K562 (cell line): Measurements from ENCODE around the gene SLC12A1.

Experiments used
- ADNP ChIP-seq: fragments of 200-800 bp; sonication (Bioruptor generic); IDR thresholded peaks from 2 replicates; pipeline ENCODE4 v1.6.1; 2016; ENCODE audit warnings: missing genetic modification characterization, missing compliant biosample characterization
- EGR1 ChIP-seq: fragments of 450-650 bp; conservative IDR thresholded peaks from 2 replicates; pipeline ENCODE4 v1.6.1; 2017; ENCODE audit warnings: mild to moderate bottlenecking
- EP300 ChIP-seq: IDR thresholded peaks from 2 replicates; pipeline ENCODE4 v1.6.1; 2012; ENCODE audit warnings: low read length, improper control_type of control experiment
- EWSR1 ChIP-seq: fragments of 450-650 bp; IDR thresholded peaks from 2 replicates; pipeline ENCODE4 v1.6.1; 2018; ENCODE audit warnings: borderline replicate concordance, mild to moderate bottlenecking, low read depth, moderate library complexity; ENCODE audit not compliant: partially characterized antibody
- FOXA3 ChIP-seq, 2 experiments: fragments of 450-650 bp in 1 of 2; sonication (generic) in 1 of 2; formaldehyde crosslinking; IDR thresholded peaks in 1 of 2; conservative IDR thresholded peaks in 1 of 2; 2 replicates each; pipeline versions ENCODE4 v1.4.0 to v1.8.0; 2020 to 2022; ENCODE audit warnings: mild to moderate bottlenecking in 2 of 2, missing genetic modification reagents in 1 of 2
- NCOA2 ChIP-seq, 2 experiments: fragments of 450-650 bp; IDR thresholded peaks; 2 replicates each; pipeline ENCODE4 v1.6.1; 2018; ENCODE audit warnings: mild to moderate bottlenecking in 2 of 2, moderate library complexity in 1 of 2; ENCODE audit not compliant: partially characterized antibody in 2 of 2
- NFIC ChIP-seq: fragments of 450-650 bp; IDR thresholded peaks from 2 replicates; pipeline ENCODE4 v1.6.1; 2017; ENCODE audit warnings: mild to moderate bottlenecking, inconsistent platforms
- POLR2AphosphoS5 ChIP-seq: IDR thresholded peaks from 2 replicates; pipeline ENCODE4 v1.6.1; 2011; ENCODE audit warnings: mild to moderate bottlenecking, low read depth, low read length, moderate library complexity; ENCODE audit not compliant: control insufficient read depth, insufficient read depth
- RBM25 ChIP-seq: fragments of 200-400 bp; formaldehyde crosslinking; IDR thresholded peaks from 2 replicates; pipeline ENCODE4 v1.6.1; 2018; ENCODE audit warnings: low read length, low read depth, moderate library complexity; ENCODE audit not compliant: severe bottlenecking
- TAF15 ChIP-seq: fragments of 200-400 bp; formaldehyde crosslinking; IDR thresholded peaks from 2 replicates; pipeline ENCODE4 v1.6.1; 2017; ENCODE audit warnings: mild to moderate bottlenecking, low read depth, low read length, moderate library complexity
- ZEB2 ChIP-seq: fragments of 450-650 bp; IDR thresholded peaks from 2 replicates; pipeline ENCODE4 v1.6.1; 2016
- TF ChIP-seq, protein P1 (sequence below), 3 experiments: IDR thresholded peaks in 2 of 3; conservative IDR thresholded peaks in 1 of 3; 2 replicates each; pipeline ENCODE4 v1.5.1; 2011 to 2012; ENCODE audit warnings: low read length in 3 of 3, mild to moderate bottlenecking in 3 of 3, control low read depth in 2 of 3, improper control_type of control experiment in 1 of 3, inconsistent platforms in 1 of 3, low read depth in 1 of 3, mixed read lengths in 1 of 3, moderate library complexity in 1 of 3; ENCODE audit not compliant: insufficient read depth in 2 of 3

DNA sequence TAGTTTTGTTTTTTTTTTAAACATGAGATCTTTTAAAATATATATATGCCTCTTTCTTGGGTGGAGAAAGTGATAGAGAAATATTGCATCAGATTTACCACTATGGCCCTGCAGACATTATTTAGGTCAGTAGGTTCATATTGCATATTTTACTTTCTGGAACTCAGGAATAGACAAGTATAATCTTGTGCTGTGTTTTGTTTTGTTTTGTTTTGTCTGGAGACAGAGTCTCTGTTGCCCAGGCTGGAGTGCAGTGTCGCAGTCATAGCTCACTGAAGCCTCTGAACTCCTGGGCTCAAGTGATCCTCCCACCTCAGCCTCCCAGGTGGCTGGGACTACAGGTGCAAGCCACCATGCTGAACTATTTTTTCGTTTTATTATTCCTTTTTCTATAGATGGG is 103.6 kb downstream of the SLC12A1 start:
- TF ChIP-seq NCOA2 (IDR thresholded peaks at IDR 0.05; ENCODE audit: partially characterized antibody in 2 of 2) (no peak), FOXA3 (CRISPR knock-in tag; conservative IDR thresholded peaks at IDR 0.05 in 1 of 2, IDR thresholded peaks at IDR 0.05 in 1 of 2) (no peak), NFIC (no peak), ADNP (tag) (no peak), RBM25 (no peak), EWSR1 (no peak), POLR2AphosphoS5 (no peak), ZEB2 (no peak), TAF15 (no peak), EGR1 (no peak), EP300 (no peak)
- TF ChIP-seq, protein P1, sequence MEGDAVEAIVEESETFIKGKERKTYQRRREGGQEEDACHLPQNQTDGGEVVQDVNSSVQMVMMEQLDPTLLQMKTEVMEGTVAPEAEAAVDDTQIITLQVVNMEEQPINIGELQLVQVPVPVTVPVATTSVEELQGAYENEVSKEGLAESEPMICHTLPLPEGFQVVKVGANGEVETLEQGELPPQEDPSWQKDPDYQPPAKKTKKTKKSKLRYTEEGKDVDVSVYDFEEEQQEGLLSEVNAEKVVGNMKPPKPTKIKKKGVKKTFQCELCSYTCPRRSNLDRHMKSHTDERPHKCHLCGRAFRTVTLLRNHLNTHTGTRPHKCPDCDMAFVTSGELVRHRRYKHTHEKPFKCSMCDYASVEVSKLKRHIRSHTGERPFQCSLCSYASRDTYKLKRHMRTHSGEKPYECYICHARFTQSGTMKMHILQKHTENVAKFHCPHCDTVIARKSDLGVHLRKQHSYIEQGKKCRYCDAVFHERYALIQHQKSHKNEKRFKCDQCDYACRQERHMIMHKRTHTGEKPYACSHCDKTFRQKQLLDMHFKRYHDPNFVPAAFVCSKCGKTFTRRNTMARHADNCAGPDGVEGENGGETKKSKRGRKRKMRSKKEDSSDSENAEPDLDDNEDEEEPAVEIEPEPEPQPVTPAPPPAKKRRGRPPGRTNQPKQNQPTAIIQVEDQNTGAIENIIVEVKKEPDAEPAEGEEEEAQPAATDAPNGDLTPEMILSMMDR (IDR thresholded peaks at IDR 0.05 in 2 of 3, conservative IDR thresholded peaks at IDR 0.05 in 1 of 3; ENCODE audit: insufficient read depth in 2 of 3, low read depth in 1 of 3, low read length in 3 of 3): no peak
